ENCODE measurements around the gene DUSP14. TPM values are rescaled to one million over a fixed set of nuclear protein-coding genes. Genes with fewer than 3 reads are reported as not detected.

DUSP14 gene
- total RNA-seq, 1 donor from 2014 or later = 4.6 TPM

- no peaks in the 10 kb centered on the region for H3K4me1 ChIP-seq
- DNase-seq (ENCODE audit: low spot score in 2 of 2) = no peak
- peaks cover 7 to 33% of the 10 kb centered on the region in 2 donors for H3K36me3 ChIP-seq
- TF ChIP-seq, protein P1, sequence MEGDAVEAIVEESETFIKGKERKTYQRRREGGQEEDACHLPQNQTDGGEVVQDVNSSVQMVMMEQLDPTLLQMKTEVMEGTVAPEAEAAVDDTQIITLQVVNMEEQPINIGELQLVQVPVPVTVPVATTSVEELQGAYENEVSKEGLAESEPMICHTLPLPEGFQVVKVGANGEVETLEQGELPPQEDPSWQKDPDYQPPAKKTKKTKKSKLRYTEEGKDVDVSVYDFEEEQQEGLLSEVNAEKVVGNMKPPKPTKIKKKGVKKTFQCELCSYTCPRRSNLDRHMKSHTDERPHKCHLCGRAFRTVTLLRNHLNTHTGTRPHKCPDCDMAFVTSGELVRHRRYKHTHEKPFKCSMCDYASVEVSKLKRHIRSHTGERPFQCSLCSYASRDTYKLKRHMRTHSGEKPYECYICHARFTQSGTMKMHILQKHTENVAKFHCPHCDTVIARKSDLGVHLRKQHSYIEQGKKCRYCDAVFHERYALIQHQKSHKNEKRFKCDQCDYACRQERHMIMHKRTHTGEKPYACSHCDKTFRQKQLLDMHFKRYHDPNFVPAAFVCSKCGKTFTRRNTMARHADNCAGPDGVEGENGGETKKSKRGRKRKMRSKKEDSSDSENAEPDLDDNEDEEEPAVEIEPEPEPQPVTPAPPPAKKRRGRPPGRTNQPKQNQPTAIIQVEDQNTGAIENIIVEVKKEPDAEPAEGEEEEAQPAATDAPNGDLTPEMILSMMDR (IDR thresholded peaks at IDR 0.05) = no peak
- no peak overlapping the region for H3K4me3 ChIP-seq
- H3K27me3 ChIP-seq = no peaks in the 10 kb centered on the region
- no peaks in the 10 kb centered on the region for H3K9me3 ChIP-seq
- intact Hi-C loops (cut with DNase I) = no loop called here
- no peak overlapping the region for H3K27ac ChIP-seq
Observed at GRCh38 chr17:37458805-37459204, 30.9 kb upstream of the DUSP14 start.

GRCh38 chr17:37461668-37462067, 28.0 kb upstream of the DUSP14 start:
- Histone ChIP-seq H3K27me3 (no peaks in the 10 kb centered on the region), H3K36me3 (peaks cover 15 to 58% of the 10 kb centered on the region in 2 donors), H3K9me3 (no peaks in the 10 kb centered on the region), H3K4me1 (no peaks in the 10 kb centered on the region), H3K27ac (no peak overlapping the region), H3K4me3 (no peak overlapping the region)
- intact Hi-C loops (cut with DNase I) = no loop called here
- TF ChIP-seq, protein P1 (IDR thresholded peaks at IDR 0.05) = no peak
- no peak for DNase-seq (ENCODE audit: low spot score in 2 of 2)

DNA sequence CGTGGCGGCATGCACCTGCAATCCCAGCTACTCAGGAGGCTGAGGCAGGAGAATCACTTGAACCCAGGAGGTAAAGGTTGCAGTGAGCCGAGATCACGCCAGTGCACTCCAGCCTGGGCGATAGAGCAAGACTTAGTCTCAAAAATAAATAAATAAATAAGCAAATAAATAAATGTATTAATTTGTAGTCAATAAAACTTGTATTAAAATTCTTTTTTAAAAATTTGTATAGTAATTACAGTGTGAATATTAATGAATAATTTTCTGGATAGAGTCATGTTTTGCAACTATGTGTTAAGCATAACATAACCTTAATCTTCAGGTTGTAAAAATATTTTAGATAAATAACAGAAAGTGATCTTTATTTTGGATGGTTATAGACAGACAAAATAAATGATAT, 27.2 kb upstream of the DUSP14 start:
- H3K36me3 ChIP-seq = peaks cover 19 to 66% of the 10 kb centered on the region in 2 donors
- no peaks in the 10 kb centered on the region for H3K27me3 ChIP-seq
- TF ChIP-seq, protein P1 (IDR thresholded peaks at IDR 0.05) = no peak
- H3K9me3 ChIP-seq = no peaks in the 10 kb centered on the region
- no peak overlapping the region for H3K27ac ChIP-seq
- H3K4me3 ChIP-seq = no peak overlapping the region
- intact Hi-C loops (cut with DNase I) = no loop called here
- H3K4me1 ChIP-seq = no peaks in the 10 kb centered on the region
- DNase-seq (ENCODE audit: low spot score in 2 of 2) = no peak

- Histone ChIP-seq H3K27ac (no peak overlapping the region), H3K4me3 (no peak overlapping the region), H3K27me3 (no peaks in the 10 kb centered on the region), H3K36me3 (peaks cover 20 to 71% of the 10 kb centered on the region in 2 donors), H3K9me3 (no peaks in the 10 kb centered on the region), H3K4me1 (no peaks in the 10 kb centered on the region)
- TF ChIP-seq, protein P1 (IDR thresholded peaks at IDR 0.05) = no peak
- DNase-seq (ENCODE audit: low spot score in 2 of 2) = no peak
- intact Hi-C loops (cut with DNase I) = no loop called here
Observed at GRCh38 chr17:37463039-37463438, 26.7 kb upstream of the DUSP14 start.

- H3K4me1 ChIP-seq = no peaks in the 10 kb centered on the region
- no peaks in the 10 kb centered on the region for H3K27me3 ChIP-seq
- no peak overlapping the region for H3K4me3 ChIP-seq
- peaks cover 32 to 68% of the 10 kb centered on the region in 2 donors for H3K36me3 ChIP-seq
- no peak overlapping the region for H3K27ac ChIP-seq
- DNase-seq (ENCODE audit: low spot score in 2 of 2) = no peak
- TF ChIP-seq, protein P1 (IDR thresholded peaks at IDR 0.05) = no peak
- H3K9me3 ChIP-seq = no peaks in the 10 kb centered on the region
- intact Hi-C loops (cut with DNase I) = no loop called here
Observed at GRCh38 chr17:37465069-37465616, 24.5 kb upstream of the DUSP14 start.

DNA sequence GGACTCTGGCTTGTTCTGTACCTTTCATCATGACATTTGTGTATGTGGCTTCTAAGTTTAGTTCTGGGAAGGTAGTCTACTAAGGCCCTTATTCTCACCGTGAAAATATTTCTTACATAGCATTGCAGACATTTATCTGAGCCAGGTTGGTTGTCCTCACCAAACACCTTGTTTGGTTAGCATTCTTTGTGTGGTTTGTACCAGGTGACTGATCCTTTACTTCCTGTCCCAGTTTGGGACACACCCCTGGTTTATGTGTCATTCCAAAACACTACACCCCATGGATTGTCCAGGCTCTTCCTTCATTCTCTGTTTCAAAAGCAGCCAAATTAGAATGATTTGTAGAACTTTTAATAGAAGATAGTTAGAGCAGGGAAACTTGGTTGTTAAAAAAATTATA, 23.2 kb upstream of the DUSP14 start:
- Histone ChIP-seq H3K36me3 (peaks cover 42 to 81% of the 10 kb centered on the region in 2 donors), H3K4me1 (no peaks in the 10 kb centered on the region), H3K27me3 (no peaks in the 10 kb centered on the region), H3K27ac (no peak overlapping the region), H3K9me3 (no peaks in the 10 kb centered on the region), H3K4me3 (no peak overlapping the region)
- intact Hi-C loops (cut with DNase I) = no loop called here
- TF ChIP-seq, protein P1 (IDR thresholded peaks at IDR 0.05) = no peak
- no peak for DNase-seq (ENCODE audit: low spot score in 2 of 2)
